K562 (cell line): ENCODE data around the gene KIF15. TPM values are rescaled to one million over a fixed set of nuclear protein-coding genes. Genes with fewer than 3 reads are reported as not detected.

ENCODE experiments used
- BHLHE40 ChIP-seq: IDR thresholded peaks from 2 replicates; pipeline ENCODE4 v1.6.1; 2011; ENCODE audit warnings: low read length, improper control_type of control experiment
- EP300 ChIP-seq: IDR thresholded peaks from 2 replicates; pipeline ENCODE4 v1.6.1; 2012; ENCODE audit warnings: low read length, improper control_type of control experiment
- HDGF ChIP-seq: fragments of 450-650 bp; IDR thresholded peaks from 2 replicates; pipeline ENCODE4 v1.6.1; 2016
- PHB2 ChIP-seq: fragments of 450-650 bp; IDR thresholded peaks from 2 replicates; pipeline ENCODE4 v1.6.1; 2017; ENCODE audit warnings: low read depth
- PURB ChIP-seq: sonication (generic); formaldehyde crosslinking; IDR thresholded peaks from 2 replicates; pipeline ENCODE4 v1.9.0; 2021; ENCODE audit warnings: low read depth, mild to moderate bottlenecking, missing genetic modification reagents
- TAF7 ChIP-seq: fragments of 450-650 bp; IDR thresholded peaks from 2 replicates; pipeline ENCODE4 v1.6.1; 2016; ENCODE audit warnings: missing genetic modification characterization, missing compliant biosample characterization
- ZNF407 ChIP-seq: fragments of 450-650 bp; IDR thresholded peaks from 2 replicates; pipeline ENCODE4 v1.6.1; 2016; ENCODE audit warnings: low read depth
- ZNF445 ChIP-seq: fragments of 250-450 bp; sonication (Bioruptor Pico); IDR thresholded peaks from 2 replicates; pipeline ENCODE4 v1.4.0; 2020; ENCODE audit warnings: low read depth, mild to moderate bottlenecking, moderate library complexity
- polyA plus RNA-seq, 8 experiments: library from polyadenylated mRNA; depleted of rRNA in 4 of 8; stranded (reverse) in 5 of 8; unstranded in 3 of 8; fragments of >200 nt; fragmentation: Nextera tagmentation in 2 of 8; fragmentation: Illumina TruSeq in 1 of 8; extraction: Ambion mirVana in 2 of 8; extraction: Trizol in 1 of 8; gene quantifications; 2 replicates each; pipeline versions ENCODE4 v1.2.1 to v1.2.3, GENCODE V29; 2011 to 2014; ENCODE audit warnings: inconsistent platforms in 1 of 8, missing spikeins in 1 of 8
- total RNA-seq, 7 experiments: library from RNA; depleted of rRNA in 6 of 7; stranded (reverse); fragments of >200 nt in 6 of 7; fragmentation: Illumina TruSeq in 2 of 7; extraction: Trizol in 2 of 7; gene quantifications; 2 replicates each; pipeline versions ENCODE4 v1.2.1 to v1.2.3, GENCODE V29; 2011 to 2021; ENCODE audit warnings: low replicate concordance in 1 of 7
- TF ChIP-seq, protein P1 (sequence below): sonication (generic); formaldehyde crosslinking; IDR thresholded peaks from 2 replicates; pipeline ENCODE4 v1.8.0; 2023; ENCODE audit warnings: missing genetic modification reagents, mild to moderate bottlenecking, borderline replicate concordance

Gene KIF15
- total and polyA plus RNA-seq, 9 of the 15 experiments (the other 6 are each of a cell fraction or from before 2014, with no cell fraction given) = 9.0 to 45.9 (median 26.0) TPM

DNA sequence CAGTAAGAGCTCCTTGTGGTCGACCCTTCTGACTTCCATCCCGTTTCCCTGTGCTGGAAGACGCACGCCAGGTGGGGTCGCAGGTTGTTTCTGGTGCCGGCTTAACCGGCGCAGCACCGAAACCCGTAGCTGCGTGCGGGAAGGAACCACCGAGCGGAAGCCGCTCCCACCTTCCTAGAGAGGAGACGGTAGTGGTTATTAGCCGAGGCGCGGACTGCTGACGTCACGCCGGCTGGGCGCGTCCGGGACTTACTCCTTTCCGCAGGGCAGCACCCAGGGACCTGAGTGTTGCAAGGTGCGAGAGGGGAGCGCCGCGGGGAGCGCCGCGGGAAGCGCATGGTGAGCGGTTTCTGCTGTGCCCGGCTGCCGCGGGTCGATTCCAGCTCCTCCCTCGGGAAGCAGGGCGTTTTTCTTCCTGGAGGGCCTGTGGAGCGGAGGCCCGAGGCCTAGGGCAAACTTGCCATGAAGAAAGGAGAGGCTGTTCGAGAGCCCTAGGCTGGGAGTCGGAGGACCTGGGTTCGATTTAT lies 32.1 kb upstream of the KIF15 start, which contains the start of gene ZNF501 (continued):
- TF ChIP-seq, protein P1, sequence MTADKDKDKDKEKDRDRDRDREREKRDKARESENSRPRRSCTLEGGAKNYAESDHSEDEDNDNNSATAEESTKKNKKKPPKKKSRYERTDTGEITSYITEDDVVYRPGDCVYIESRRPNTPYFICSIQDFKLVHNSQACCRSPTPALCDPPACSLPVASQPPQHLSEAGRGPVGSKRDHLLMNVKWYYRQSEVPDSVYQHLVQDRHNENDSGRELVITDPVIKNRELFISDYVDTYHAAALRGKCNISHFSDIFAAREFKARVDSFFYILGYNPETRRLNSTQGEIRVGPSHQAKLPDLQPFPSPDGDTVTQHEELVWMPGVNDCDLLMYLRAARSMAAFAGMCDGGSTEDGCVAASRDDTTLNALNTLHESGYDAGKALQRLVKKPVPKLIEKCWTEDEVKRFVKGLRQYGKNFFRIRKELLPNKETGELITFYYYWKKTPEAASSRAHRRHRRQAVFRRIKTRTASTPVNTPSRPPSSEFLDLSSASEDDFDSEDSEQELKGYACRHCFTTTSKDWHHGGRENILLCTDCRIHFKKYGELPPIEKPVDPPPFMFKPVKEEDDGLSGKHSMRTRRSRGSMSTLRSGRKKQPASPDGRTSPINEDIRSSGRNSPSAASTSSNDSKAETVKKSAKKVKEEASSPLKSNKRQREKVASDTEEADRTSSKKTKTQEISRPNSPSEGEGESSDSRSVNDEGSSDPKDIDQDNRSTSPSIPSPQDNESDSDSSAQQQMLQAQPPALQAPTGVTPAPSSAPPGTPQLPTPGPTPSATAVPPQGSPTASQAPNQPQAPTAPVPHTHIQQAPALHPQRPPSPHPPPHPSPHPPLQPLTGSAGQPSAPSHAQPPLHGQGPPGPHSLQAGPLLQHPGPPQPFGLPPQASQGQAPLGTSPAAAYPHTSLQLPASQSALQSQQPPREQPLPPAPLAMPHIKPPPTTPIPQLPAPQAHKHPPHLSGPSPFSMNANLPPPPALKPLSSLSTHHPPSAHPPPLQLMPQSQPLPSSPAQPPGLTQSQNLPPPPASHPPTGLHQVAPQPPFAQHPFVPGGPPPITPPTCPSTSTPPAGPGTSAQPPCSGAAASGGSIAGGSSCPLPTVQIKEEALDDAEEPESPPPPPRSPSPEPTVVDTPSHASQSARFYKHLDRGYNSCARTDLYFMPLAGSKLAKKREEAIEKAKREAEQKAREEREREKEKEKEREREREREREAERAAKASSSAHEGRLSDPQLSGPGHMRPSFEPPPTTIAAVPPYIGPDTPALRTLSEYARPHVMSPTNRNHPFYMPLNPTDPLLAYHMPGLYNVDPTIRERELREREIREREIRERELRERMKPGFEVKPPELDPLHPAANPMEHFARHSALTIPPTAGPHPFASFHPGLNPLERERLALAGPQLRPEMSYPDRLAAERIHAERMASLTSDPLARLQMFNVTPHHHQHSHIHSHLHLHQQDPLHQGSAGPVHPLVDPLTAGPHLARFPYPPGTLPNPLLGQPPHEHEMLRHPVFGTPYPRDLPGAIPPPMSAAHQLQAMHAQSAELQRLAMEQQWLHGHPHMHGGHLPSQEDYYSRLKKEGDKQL (CRISPR knock-in tag) = no peak
- 0 out of 2 replicates have a peak, but pooled peaks have one; percentile 5 for TF ChIP-seq TAF7 (tag)
- TF ChIP-seq BHLHE40 = peak; percentile 46; the same call in 1 of the 2 replicates
- TF ChIP-seq ZNF407 = no peak
- TF ChIP-seq PHB2 = no peak
- TF ChIP-seq HDGF = no peak
- TF ChIP-seq EP300 = peak; percentile 37
- no peak for TF ChIP-seq ZNF445 (CRISPR knock-in tag)
- TF ChIP-seq PURB (CRISPR knock-in tag) = no peak
